HEK293 (cell line): ENCODE results near the gene SMIM17.
"Not testable (repeated sequence)": the region's sequence is repeated elsewhere in the genome, so short reads cannot be mapped to it uniquely, and the experiment has no call there.

Source experiments
- CTCF ChIA-PET: fragments of 350-600 bp; formaldehyde crosslinking; extraction: SDS; loops from one replicate; lab custom pipeline; 2021; ENCODE audit warnings: antibody characterized with exemption; lab: Yijun Ruan, JAX
- POLR2A ChIA-PET: fragments of 300-600 bp; formaldehyde crosslinking; extraction: SDS; loops from one replicate; lab custom pipeline; 2020; ENCODE audit warnings: antibody characterized with exemption, inconsistent platforms; lab: Yijun Ruan, JAX
- H3K27ac ChIP-seq: fragments of 200-500 bp; sonication (Bioruptor generic); 2 replicates; pipeline ENCODE4 v1.5.1; 2014; ENCODE audit warnings: low read depth, low read length, control low read depth, inconsistent platforms; ENCODE audit errors: extremely low read depth
- H3K36me3 ChIP-seq, 2 experiments: fragments of 200-500 bp in 1 of 2; sonication (Bioruptor generic) in 1 of 2; 1 replicate in 1 of 2; 2 replicates in 1 of 2; pipeline ENCODE4 v1.5.1; 2014 to 2017; ENCODE audit warnings: inconsistent platforms in 2 of 2, low read length in 2 of 2; ENCODE audit not compliant: control insufficient read depth in 2 of 2, insufficient read depth in 1 of 2
- H3K4me1 ChIP-seq: fragments of 200-500 bp; sonication (Bioruptor generic); 2 replicates; pipeline ENCODE4 v1.5.1; 2014; ENCODE audit warnings: mild to moderate bottlenecking, low read length, inconsistent platforms; ENCODE audit not compliant: control insufficient read depth, insufficient read depth
- H3K4me3 ChIP-seq: 2 replicates; pipeline ENCODE4 v1.5.1; 2011; ENCODE audit warnings: low read depth, mild to moderate bottlenecking, control low read depth, low read length, moderate library complexity
- H3K9me3 ChIP-seq: fragments of 200-500 bp; sonication (Bioruptor generic); 2 replicates; pipeline ENCODE4 v1.5.1; 2014; ENCODE audit warnings: low read depth, low read length, inconsistent platforms; ENCODE audit not compliant: control insufficient read depth, insufficient read depth
- GLI2 ChIP-seq: fragments of 450-650 bp; formaldehyde crosslinking; IDR thresholded peaks from 2 replicates; pipeline ENCODE4; 2017; ENCODE audit warnings: missing biosample characterization, missing genetic modification characterization, low read depth, borderline replicate concordance
- GLIS1 ChIP-seq: fragments of 450-650 bp; formaldehyde crosslinking; IDR thresholded peaks from 2 replicates; pipeline ENCODE4 v1.5.1; 2016; ENCODE audit warnings: missing biosample characterization, missing genetic modification characterization
- GLIS2 ChIP-seq: fragments of 450-650 bp; formaldehyde crosslinking; IDR thresholded peaks from 2 replicates; pipeline ENCODE4 v1.5.1; 2016; ENCODE audit warnings: missing biosample characterization, missing genetic modification characterization
- IKZF3 ChIP-seq: fragments of 450-650 bp; IDR thresholded peaks from 2 replicates; pipeline ENCODE4 v1.5.0; 2018; ENCODE audit warnings: missing biosample characterization, mild to moderate bottlenecking, missing genetic modification characterization, moderate library complexity
- MYNN ChIP-seq: fragments of 450-650 bp; formaldehyde crosslinking; IDR thresholded peaks from 2 replicates; pipeline ENCODE4 v1.5.1; 2016; ENCODE audit warnings: missing biosample characterization, missing genetic modification characterization, borderline replicate concordance
- REST ChIP-seq: fragments of 450-650 bp; formaldehyde crosslinking; IDR thresholded peaks from 2 replicates; pipeline ENCODE4 v1.5.1; 2016; ENCODE audit warnings: missing biosample characterization, missing genetic modification characterization
- SCRT1 ChIP-seq: fragments of 450-650 bp; formaldehyde crosslinking; IDR thresholded peaks from 2 replicates; pipeline ENCODE4 v1.5.1; 2016; ENCODE audit warnings: missing biosample characterization, missing genetic modification characterization, borderline replicate concordance
- SP3 ChIP-seq: fragments of 450-650 bp; formaldehyde crosslinking; IDR thresholded peaks from 2 replicates; pipeline ENCODE4 v1.5.1; 2016; ENCODE audit warnings: missing biosample characterization, missing genetic modification characterization
- TCF7L2 ChIP-seq: IDR thresholded peaks from 2 replicates; pipeline ENCODE4 v1.6.1; 2011; ENCODE audit warnings: low read depth, mild to moderate bottlenecking, inconsistent platforms, low read length, moderate library complexity, borderline replicate concordance
- ZBTB21 ChIP-seq: fragments of 450-650 bp; formaldehyde crosslinking; IDR thresholded peaks from 2 replicates; pipeline ENCODE4 v1.5.1; 2017; ENCODE audit warnings: missing biosample characterization, missing genetic modification characterization
- ZFP37 ChIP-seq: fragments of 450-650 bp; formaldehyde crosslinking; IDR thresholded peaks from 2 replicates; pipeline ENCODE4 v1.5.1; 2016; ENCODE audit warnings: missing biosample characterization, missing genetic modification characterization
- ZNF140 ChIP-seq: fragments of 450-650 bp; formaldehyde crosslinking; IDR thresholded peaks from 2 replicates; pipeline ENCODE4 v1.5.1; 2016; ENCODE audit warnings: missing biosample characterization, missing genetic modification characterization
- ZNF157 ChIP-seq: fragments of 450-650 bp; formaldehyde crosslinking; IDR thresholded peaks from 2 replicates; pipeline ENCODE4 v1.5.1; 2016; ENCODE audit warnings: missing biosample characterization, missing genetic modification characterization
- ZNF16 ChIP-seq: fragments of 450-650 bp; formaldehyde crosslinking; IDR thresholded peaks from 2 replicates; pipeline ENCODE4 v1.5.1; 2016; ENCODE audit warnings: low read depth, missing biosample characterization, missing genetic modification characterization
- ZNF23 ChIP-seq: fragments of 450-650 bp; formaldehyde crosslinking; IDR thresholded peaks from 2 replicates; pipeline ENCODE4 v1.5.1; 2016; ENCODE audit warnings: missing biosample characterization, missing genetic modification characterization, borderline replicate concordance
- ZNF292 ChIP-seq: fragments of 450-650 bp; formaldehyde crosslinking; IDR thresholded peaks from 2 replicates; pipeline ENCODE4 v1.5.1; 2016; ENCODE audit warnings: low read depth, missing biosample characterization, missing genetic modification characterization, borderline replicate concordance
- ZNF423 ChIP-seq: fragments of 450-650 bp; formaldehyde crosslinking; IDR thresholded peaks from 2 replicates; pipeline ENCODE4 v1.5.1; 2016; ENCODE audit warnings: missing biosample characterization, missing genetic modification characterization
- ZNF530 ChIP-seq: fragments of 450-650 bp; formaldehyde crosslinking; IDR thresholded peaks from 2 replicates; pipeline ENCODE4 v1.5.1; 2016; ENCODE audit warnings: low read depth, missing biosample characterization, missing genetic modification characterization
- ZNF621 ChIP-seq: fragments of 450-650 bp; formaldehyde crosslinking; IDR thresholded peaks from 2 replicates; pipeline ENCODE4 v1.5.1; 2017; ENCODE audit warnings: missing biosample characterization, missing genetic modification characterization
- ZNF654 ChIP-seq: fragments of 450-650 bp; formaldehyde crosslinking; IDR thresholded peaks from 2 replicates; pipeline ENCODE4 v1.5.1; 2016; ENCODE audit warnings: low read depth, missing biosample characterization, missing genetic modification characterization
- ZNF658 ChIP-seq: fragments of 450-650 bp; formaldehyde crosslinking; IDR thresholded peaks from 2 replicates; pipeline ENCODE4; 2016; ENCODE audit warnings: missing biosample characterization, missing genetic modification characterization
- ZNF664 ChIP-seq: fragments of 450-650 bp; formaldehyde crosslinking; IDR thresholded peaks from 2 replicates; pipeline ENCODE4 v1.5.1; 2016; ENCODE audit warnings: missing biosample characterization, missing genetic modification characterization
- ZNF670 ChIP-seq: fragments of 450-650 bp; formaldehyde crosslinking; IDR thresholded peaks from 2 replicates; pipeline ENCODE4 v1.5.1; 2016; ENCODE audit warnings: missing biosample characterization, missing genetic modification characterization, low read depth
- ZNF747 ChIP-seq: fragments of 450-650 bp; formaldehyde crosslinking; IDR thresholded peaks from 2 replicates; pipeline ENCODE4 v1.5.1; 2016; ENCODE audit warnings: missing biosample characterization, missing genetic modification characterization
- ZNF830 ChIP-seq: fragments of 450-650 bp; IDR thresholded peaks from 2 replicates; pipeline ENCODE4 v1.5.0; 2018; ENCODE audit warnings: missing biosample characterization, missing genetic modification characterization, low read depth, mild to moderate bottlenecking, moderate library complexity
- TF ChIP-seq, protein P1 (sequence below): fragments of 450-650 bp; formaldehyde crosslinking; IDR thresholded peaks from 2 replicates; pipeline ENCODE4 v1.5.1; 2016; ENCODE audit warnings: missing biosample characterization, missing genetic modification characterization

SMIM17 gene

DNA sequence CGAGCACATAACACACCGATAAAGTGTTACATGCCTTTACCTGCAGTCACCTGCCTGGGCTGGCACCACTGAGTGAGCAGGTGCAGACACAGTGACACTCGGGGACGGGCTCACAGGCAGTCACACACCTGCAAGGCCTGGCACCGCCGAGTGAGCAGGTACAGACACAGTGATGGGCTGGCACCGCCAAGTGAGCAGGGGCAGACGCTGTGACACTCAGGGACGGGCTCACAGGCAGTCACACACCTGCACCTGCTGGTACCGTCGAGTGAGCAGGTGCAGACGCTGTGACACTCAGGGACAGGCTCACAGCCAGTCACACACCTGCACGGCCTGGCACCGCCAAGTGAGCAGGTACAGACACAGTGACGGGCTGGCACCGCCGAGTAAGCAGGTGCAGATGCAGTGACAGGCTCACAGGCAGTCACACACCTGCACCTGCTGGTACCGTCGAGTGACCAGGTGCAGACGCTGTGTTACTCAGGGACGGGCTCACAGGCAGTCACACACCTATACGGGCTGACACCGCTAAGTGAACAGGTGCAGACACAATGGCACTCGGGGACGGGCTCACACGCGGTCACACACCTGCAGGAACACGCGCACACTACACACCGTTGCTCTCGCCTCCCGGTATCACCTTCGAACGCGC lies 28.1 kb downstream of the SMIM17 start:
- TF ChIP-seq MYNN (tag by site-specific recombination) = no peak
- no peak for TF ChIP-seq ZNF292
- TF ChIP-seq ZNF830 = no peak
- no peak for TF ChIP-seq ZNF621
- TF ChIP-seq ZNF658 (tag by site-specific recombination) = no peak
- no peak for TF ChIP-seq ZNF16 (tag by site-specific recombination)
- no peak for TF ChIP-seq GLIS1 (tag by site-specific recombination)
- no peak for TF ChIP-seq REST (tag by site-specific recombination)
- no peak for TF ChIP-seq ZBTB21 (tag by site-specific recombination)
- no peak for TF ChIP-seq ZNF664
- no peak for TF ChIP-seq SCRT1
- TF ChIP-seq ZFP37 (tag by site-specific recombination) = no peak
- TF ChIP-seq, all 188 proteins: peak for 0

DNA sequence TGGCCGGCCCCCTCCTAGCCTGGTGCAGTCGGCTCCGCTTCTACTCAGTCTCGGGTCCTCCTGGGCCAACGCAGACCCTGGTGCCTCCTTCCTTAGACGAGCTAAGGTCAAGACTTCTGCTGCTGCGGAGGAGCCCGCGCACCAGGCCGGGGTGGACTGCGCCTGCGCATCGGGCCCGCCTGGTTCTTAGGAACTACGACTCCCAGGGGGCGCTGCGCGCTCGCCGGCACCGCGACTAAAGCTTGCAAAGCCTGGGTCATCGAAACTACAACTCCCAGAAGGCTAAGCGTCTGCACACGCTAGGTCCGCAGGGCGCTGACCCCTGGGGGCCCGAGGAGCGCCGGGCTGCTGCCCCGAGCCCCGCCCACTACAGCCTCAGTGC lies 28.6 kb downstream of the SMIM17 start, which contains the start of gene ZNF835:
Gene ZNF835 (minus strand): TSS at position 145 of the 382 bp plus-strand sequence. CDS start 6,559 bp downstream, outside the sequence.
- TF ChIP-seq REST (tag by site-specific recombination) = no peak
- no peak for TF ChIP-seq ZNF423 (tag by site-specific recombination)
- TF ChIP-seq ZNF670 = no peak
- no peak for TF ChIP-seq ZNF157 (tag by site-specific recombination)
- TF ChIP-seq GLIS2 (tag by site-specific recombination) = no peak
- no peak for TF ChIP-seq ZNF621
- TF ChIP-seq ZNF140 (tag by site-specific recombination) = no peak
- no peak for TF ChIP-seq GLI2 (tag by site-specific recombination)
- TF ChIP-seq ZNF23 (tag by site-specific recombination) = no peak
- TF ChIP-seq IKZF3 (tag by site-specific recombination) = no peak
- no peak for TF ChIP-seq SP3 (tag by site-specific recombination)
- TF ChIP-seq, protein P1, sequence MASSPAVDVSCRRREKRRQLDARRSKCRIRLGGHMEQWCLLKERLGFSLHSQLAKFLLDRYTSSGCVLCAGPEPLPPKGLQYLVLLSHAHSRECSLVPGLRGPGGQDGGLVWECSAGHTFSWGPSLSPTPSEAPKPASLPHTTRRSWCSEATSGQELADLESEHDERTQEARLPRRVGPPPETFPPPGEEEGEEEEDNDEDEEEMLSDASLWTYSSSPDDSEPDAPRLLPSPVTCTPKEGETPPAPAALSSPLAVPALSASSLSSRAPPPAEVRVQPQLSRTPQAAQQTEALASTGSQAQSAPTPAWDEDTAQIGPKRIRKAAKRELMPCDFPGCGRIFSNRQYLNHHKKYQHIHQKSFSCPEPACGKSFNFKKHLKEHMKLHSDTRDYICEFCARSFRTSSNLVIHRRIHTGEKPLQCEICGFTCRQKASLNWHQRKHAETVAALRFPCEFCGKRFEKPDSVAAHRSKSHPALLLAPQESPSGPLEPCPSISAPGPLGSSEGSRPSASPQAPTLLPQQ (tag by site-specific recombination) = no peak
- TF ChIP-seq ZNF530 = no peak
- no peak for TF ChIP-seq TCF7L2
- TF ChIP-seq ZNF654 (tag by site-specific recombination) = no peak
- no peak for TF ChIP-seq ZNF747 (tag by site-specific recombination)
- Histone ChIP-seq H3K9me3 (peaks cover 2% of the 10 kb centered on the region; the same call in 1 of the 2 replicates), H3K4me1 (no peaks in the 10 kb centered on the region), H3K27ac (no peak within 1 kb of the TSS), H3K36me3 (no peaks in the 10 kb centered on the region), H3K4me3 (no peak within 1 kb of the TSS)
- ChIA-PET POLR2A (no interaction called here), CTCF (no interaction called here)

More for the DNA sequence above, 28.1 kb downstream of the SMIM17 start:
- Histone ChIP-seq H3K36me3 (no peaks in the 10 kb centered on the region), H3K27ac (no peak overlapping the region), H3K9me3 (peaks cover 2% of the 10 kb centered on the region; the same call in 1 of the 2 replicates), H3K4me1 (no peaks in the 10 kb centered on the region), H3K4me3 (no peak overlapping the region)
- CTCF ChIA-PET = no interaction called here
- POLR2A ChIA-PET = no interaction called here

DNA sequence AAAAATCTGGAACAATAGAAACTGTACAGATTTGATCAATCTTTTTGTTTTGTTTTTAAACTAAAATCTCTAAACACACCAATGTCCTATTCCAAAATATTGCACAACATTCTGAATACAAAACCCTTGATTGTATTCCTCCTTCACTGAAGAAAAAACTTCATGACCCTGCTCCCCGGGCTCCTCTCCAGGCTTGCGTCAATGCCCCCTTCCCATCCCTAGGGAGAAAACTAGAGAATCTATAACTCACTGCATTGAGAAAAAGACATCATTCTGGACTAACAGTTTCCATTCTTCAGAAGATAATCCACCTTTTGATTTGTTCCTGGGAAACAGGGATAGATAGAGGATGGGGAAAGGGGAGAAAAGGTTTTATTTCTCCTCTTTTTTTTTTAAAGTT lies 29.7 kb downstream of the SMIM17 start:
- H3K4me3 ChIP-seq, POLR2A ChIA-PET, H3K36me3 ChIP-seq, H3K4me1 ChIP-seq, H3K27ac ChIP-seq, H3K9me3 ChIP-seq: not testable (repeated sequence)
- CTCF ChIA-PET = interaction anchor here (0.6 kb wide), 1 partner anchor 172 kb away, joined by 3 read pairs; no protein-coding TSS in a partner anchor
